Stimulated activated CD8-positive, alpha-beta memory T cell treated with anti-CD3 and anti-CD28 coated beads, Interleukin-4, amount 100 ng/mL, for 24 hours (primary cell): Measurements from ENCODE around the gene MISP3.

Source experiments
- DNase-seq: peaks from one replicate; pipeline ENCODE4 v3.0.0-alpha.2; 2020; ENCODE audit warnings: low read depth

MISP3 gene

GRCh38 chr19:14080887-14081796, 8.6 kb downstream of the MISP3 start:
- DNase-seq: peak; percentile 97

GRCh38 chr19:14081797-14082674, 9.4 kb downstream of the MISP3 start:
- no peak for DNase-seq

GRCh38 chr19:14082675-14082960, 10.0 kb downstream of the MISP3 start:
- DNase-seq: no peak

GRCh38 chr19:14085309-14085995, 12.9 kb downstream of the MISP3 start, which contains the start of gene C19orf67:
Gene C19orf67, minus strand, starts transcription at chr19:14085783. Its CDS starts 156 bp downstream, at chr19:14085627.
- no peak for DNase-seq

- DNase-seq: no peak
These were observed 13.5 kb downstream of the MISP3 start for GRCh38 chr19:14086098-14086497.

- DNase-seq: no peak
These were observed 16.2 kb downstream of the MISP3 start for GRCh38 chr19:14088634-14089411.

GRCh38 chr19:14089412-14089661, 16.8 kb downstream of the MISP3 start:
- no peak for DNase-seq

GRCh38 chr19:14089662-14090508, 17.3 kb downstream of the MISP3 start:
- DNase-seq: peak; percentile 30

- DNase-seq: peak; percentile 77
These were observed 18.0 kb downstream of the MISP3 start, which contains the start of gene SAMD1 for GRCh38 chr19:14090509-14091080. Gene SAMD1, minus strand, starts transcription at chr19:14090751.

GRCh38 chr19:14091081-14091812, 18.7 kb downstream of the MISP3 start:
- DNase-seq: peak; percentile 39

GRCh38 chr19:14091813-14092462, 19.4 kb downstream of the MISP3 start:
- DNase-seq: no peak

- no peak for DNase-seq
These were observed 20.7 kb downstream of the MISP3 start for GRCh38 chr19:14093117-14093823.

GRCh38 chr19:14094854-14095253, 22.3 kb downstream of the MISP3 start:
- DNase-seq: no peak

- no peak for DNase-seq
These were observed 23.8 kb downstream of the MISP3 start for GRCh38 chr19:14096272-14096992.

- no peak for DNase-seq
These were observed 25.1 kb downstream of the MISP3 start for GRCh38 chr19:14097532-14098151.

- DNase-seq: no peak
These were observed 28.5 kb downstream of the MISP3 start for GRCh38 chr19:14101003-14101545.

- no peak for DNase-seq
These were observed 29.6 kb downstream of the MISP3 start for GRCh38 chr19:14102102-14102696.
